Spleen (tissue), 11 donors: ENCODE results near the gene SLC46A1. TPM values are rescaled to one million over a fixed set of nuclear protein-coding genes. Genes with fewer than 3 reads are reported as not detected.

Source experiments
- DNase-seq: peaks from one replicate; pipeline ENCODE4 v3.0.0-alpha.2; 2020
- H3K27ac ChIP-seq, 8 donors: fragments of 200-600 bp; sonication (generic) in 7 of 8; 1 replicate in 4 of 8; 2 replicates in 4 of 8; pipeline versions ENCODE4 v1.5.0 to v1.8.0; 2016 to 2021; ENCODE audit warnings: inconsistent platforms in 4 of 8, mild to moderate bottlenecking in 4 of 8, moderate library complexity in 1 of 8
- H3K27me3 ChIP-seq, 7 donors: fragments of 200-600 bp; sonication (generic) in 6 of 7; replicated peaks in 1 of 7; 1 replicate in 4 of 7; 2 replicates in 3 of 7; pipeline versions ENCODE4 v1.5.0 to v1.8.0; 2016 to 2021; ENCODE audit warnings: inconsistent platforms in 3 of 7, mild to moderate bottlenecking in 1 of 7
- H3K36me3 ChIP-seq, 6 donors: fragments of 200-600 bp; sonication (generic) in 5 of 6; 1 replicate in 4 of 6; 2 replicates in 2 of 6; pipeline versions ENCODE4 v1.5.0 to v1.8.0; 2016 to 2021; ENCODE audit warnings: inconsistent platforms in 2 of 6
- H3K4me1 ChIP-seq, 6 donors: fragments of 200-600 bp; sonication (generic) in 5 of 6; 1 replicate in 3 of 6; 2 replicates in 3 of 6; pipeline versions ENCODE4 v1.5.0 to v1.8.0; 2016 to 2021; ENCODE audit warnings: inconsistent platforms in 3 of 6
- H3K4me3 ChIP-seq, 8 donors: fragments of 200-600 bp; sonication (generic) in 7 of 8; 1 replicate in 4 of 8; 2 replicates in 4 of 8; pipeline versions ENCODE4 v1.5.0 to v1.8.0; 2016 to 2021; ENCODE audit warnings: inconsistent platforms in 4 of 8, mild to moderate bottlenecking in 4 of 8, moderate library complexity in 2 of 8
- H3K9me3 ChIP-seq, 8 donors: fragments of 200-600 bp; sonication (generic) in 7 of 8; 1 replicate in 4 of 8; 2 replicates in 4 of 8; pipeline versions ENCODE4 v1.5.0 to v1.8.0; 2016 to 2021; ENCODE audit warnings: inconsistent platforms in 4 of 8
- CTCF ChIP-seq, 11 experiments: fragments of 200-600 bp in 7 of 11; fragments of 450-650 bp in 4 of 11; sonication (generic) in 4 of 11; IDR thresholded peaks in 8 of 11; conservative IDR thresholded peaks in 3 of 11; 1 replicate in 7 of 11; 2 replicates in 4 of 11; pipeline versions ENCODE4 v1.4.0 to v1.8.0; 2016 to 2021; ENCODE audit warnings: antibody characterized with exemption in 11 of 11, inconsistent platforms in 4 of 11, mild to moderate bottlenecking in 1 of 11
- POLR2A ChIP-seq, 3 donors: fragments of 450-650 bp; IDR thresholded peaks; one replicate each; pipeline ENCODE4 v1.5.1; 2017; ENCODE audit warnings: antibody characterized with exemption in 3 of 3, mild to moderate bottlenecking in 1 of 3
- POLR2AphosphoS5 ChIP-seq, 3 donors: sonication (generic); formaldehyde crosslinking; IDR thresholded peaks; one replicate each; pipeline ENCODE4 v1.5.1; 2017; ENCODE audit warnings: antibody characterized with exemption in 3 of 3
- WGBS, 5 donors: extraction: QIAGEN DNeasy Blood & Tissue Kit in 3 of 5; methylation state at CpG; one replicate each; pipeline versions ENCODE4 v1.1.5 to v1.1.7; 2013 to 2018; 5-methylcytosine and 5-hydroxymethylcytosine counted together
- intact Hi-C: fragments of 100-400 bp; cut with DNase I; formaldehyde crosslinking; loops from one replicate; pipeline ENCODE4 v1.15.0; 2023; ENCODE audit warnings: low total_unique reads
- polyA plus RNA-seq, 3 donors: library from polyadenylated mRNA; stranded (reverse); fragments of 200-250 nt; gene quantifications; one replicate each; pipeline ENCODE4 v1.2.1, GENCODE V29; 2013
- total RNA-seq, 7 donors: library from RNA; depleted of rRNA in 3 of 7; stranded (reverse); fragments of >200 nt in 3 of 7; fragmentation: NEBNext Ultra II Directional in 4 of 7; extraction: Animal tissue kit (Norgen Biotek cat#: 25700) in 4 of 7; gene quantifications; one replicate each; pipeline versions ENCODE4 v1.1.0 to v1.2.1, GENCODE V29; 2016 to 2021
- donor health status: healthy with polysubstance abuse.
- donor health status: DM: no; HTN: no; CAD: no; lungs with moderate emphysema.
- donor health status: DM: no; HTN: no; CAD: no.
- donor health status: Bipolar disorder and iron deficiency.
- donor health status: healthy.
- donor health status: DM: no; HTN: no; CAD: no.
- donor health status: DM: yes; HTN: yes; CAD: no.

The SLC46A1 gene
- total and polyA plus RNA-seq, 10 donors: 2.1 to 28.9 (median 20.6) TPM

- Histone ChIP-seq H3K9me3 (no peaks in the 10 kb centered on the region), H3K27me3 (no peaks in the 10 kb centered on the region), H3K4me1 (peaks cover 0 to 48% (median 15%) of the 10 kb centered on the region in 6 donors), H3K27ac (peak overlapping the region in 3 of 8 donors; percentile 32 to 58 (median 47)), H3K36me3 (peaks cover 0 to 74% (median 12%) of the 10 kb centered on the region in 6 donors), H3K4me3 (no peak overlapping the region)
- 91 to 97% (median 96%) methylated on average over 4 of the region's 4 CpGs for WGBS, 5 donors
- intact Hi-C loops: no loop called here
- DNase-seq: no peak
- no peak for TF ChIP-seq POLR2AphosphoS5 (IDR thresholded peaks at IDR 0.05)
- TF ChIP-seq POLR2A (IDR thresholded peaks at IDR 0.05): no peak
- TF ChIP-seq CTCF (IDR thresholded peaks at IDR 0.05 in 8 of 11, conservative IDR thresholded peaks at IDR 0.05 in 3 of 11): no peak
Measured at GRCh38 chr17:28399808-28400207, 6.2 kb downstream of the SLC46A1 start.

GRCh38 chr17:28398280-28398981 is 7.6 kb downstream of the SLC46A1 start:
- DNase-seq: no peak
- Histone ChIP-seq H3K4me3 (no peak overlapping the region), H3K27me3 (no peaks in the 10 kb centered on the region), H3K27ac (peak overlapping the region in 5 of 8 donors; percentile 21 to 58 (median 47)), H3K9me3 (no peaks in the 10 kb centered on the region), H3K36me3 (peaks cover 0 to 86% (median 12%) of the 10 kb centered on the region in 6 donors), H3K4me1 (peaks cover 0 to 34% (median 8%) of the 10 kb centered on the region in 6 donors)
- TF ChIP-seq POLR2A (IDR thresholded peaks at IDR 0.05) (no peak), POLR2AphosphoS5 (IDR thresholded peaks at IDR 0.05) (peak in 2 of 3 donors; percentile 34 to 57)
- WGBS, 5 donors: 67 to 79% (median 72%) methylated on average over 5 to 6 of the region's 6 CpGs
- intact Hi-C loops: no loop called here

- 61 to 88% (median 79%) methylated on average over 6 to 7 of the region's 7 CpGs for WGBS, 5 donors
- intact Hi-C loops: no loop called here
- Histone ChIP-seq H3K36me3 (peaks cover 0 to 93% (median 14%) of the 10 kb centered on the region in 6 donors), H3K9me3 (no peaks in the 10 kb centered on the region), H3K4me3 (no peak overlapping the region), H3K27ac (peak overlapping the region in 4 of 8 donors; percentile 21 to 58 (median 47)), H3K27me3 (no peaks in the 10 kb centered on the region), H3K4me1 (peaks cover 0 to 29% (median 9%) of the 10 kb centered on the region in 6 donors)
- no peak for DNase-seq
- no peak for TF ChIP-seq POLR2A (IDR thresholded peaks at IDR 0.05)
- TF ChIP-seq CTCF (IDR thresholded peaks at IDR 0.05 in 8 of 11, conservative IDR thresholded peaks at IDR 0.05 in 3 of 11): no peak
- TF ChIP-seq POLR2AphosphoS5 (IDR thresholded peaks at IDR 0.05): peak in 2 of 3 donors; percentile 22 to 23
Measured at GRCh38 chr17:28397687-28398279, 8.2 kb downstream of the SLC46A1 start.

- peaks cover 0 to 95% (median 15%) of the 10 kb centered on the region in 6 donors for H3K36me3 ChIP-seq
- TF ChIP-seq CTCF (IDR thresholded peaks at IDR 0.05 in 8 of 11, conservative IDR thresholded peaks at IDR 0.05 in 3 of 11): no peak
- intact Hi-C loops: no loop called here
Measured at GRCh38 chr17:28397275-28397674, 8.7 kb downstream of the SLC46A1 start.

More at GRCh38 chr17:28397275-28397674, 8.7 kb downstream of the SLC46A1 start:
- Histone ChIP-seq H3K27me3 (no peaks in the 10 kb centered on the region), H3K4me3 (no peak overlapping the region), H3K4me1 (peaks cover 0 to 25% (median 9%) of the 10 kb centered on the region in 6 donors), H3K27ac (peak overlapping the region in 3 of 8 donors; percentile 44 to 63 (median 50)), H3K9me3 (no peaks in the 10 kb centered on the region)
- 95 to 97% (median 96%) methylated on average over 3 of the region's 3 CpGs for WGBS, 5 donors
- DNase-seq: no peak
